DND-41 (cell line): Measurements from ENCODE around the gene DHRSX.
"Not testable (repeated sequence)": the region's sequence is repeated elsewhere in the genome, so short reads cannot be mapped to it uniquely, and the experiment has no call there.

ENCODE experiments used
- CTCF ChIP-seq: IDR thresholded peaks from 2 replicates; pipeline ENCODE4 v1.5.1; 2012; ENCODE audit warnings: borderline replicate concordance, low read length, moderate library complexity, mild to moderate bottlenecking; ENCODE audit not compliant: poor library complexity, severe bottlenecking; ENCODE audit errors: extremely low read depth
- EZH2 ChIP-seq: IDR thresholded peaks from 3 replicates; pipeline ENCODE4 v1.6.1; 2012; ENCODE audit warnings: borderline replicate concordance, low read depth, mild to moderate bottlenecking, moderate library complexity, low read length, inconsistent platforms; ENCODE audit not compliant: severe bottlenecking

GRCh38 chrX:2473064-2473463 lies 27.7 kb downstream of the DHRSX start:
- not testable (repeated sequence) for TF ChIP-seq CTCF, EZH2
